K562 (cell line): ENCODE data around the gene MEF2D. TPM values are rescaled to one million over a fixed set of nuclear protein-coding genes. Genes with fewer than 3 reads are reported as not detected.

Experiments used
- ATAC-seq: fragments of 200-7000 bp; cut with Tn5 transposase; 3 replicates; pipeline ENCODE4 v1.9.1; 2020; ENCODE audit warnings: moderate library complexity
- BruUV-seq: library from RNA; stranded (reverse); fragments of 400-500 nt; replicated peaks from 2 replicates; lab custom pipeline; 2021; lab: Mats Ljungman, UMichigan
- CTCF ChIA-PET: fragments of 300-600 bp; formaldehyde crosslinking; extraction: SDS; loops from one replicate; lab custom pipeline; 2021; ENCODE audit warnings: low intra/inter-chr PET ratio; lab: Yijun Ruan, JAX
- POLR2A ChIA-PET: fragments of 300-600, 350-650 bp; sonication (Branson Sonifier 250); formaldehyde crosslinking; extraction: SDS; loops from one replicate; lab custom pipeline; 2021; ENCODE audit warnings: antibody characterized with exemption, inconsistent platforms; lab: Yijun Ruan, JAX
- DNase-seq, 4 experiments: peaks; one replicate each; pipeline versions ENCODE4 v3.0.0 to v3.0.0-alpha.2; 2011 to 2018; ENCODE audit warnings: low spot score in 3 of 4, mixed read lengths in 3 of 4; ENCODE audit errors: extremely low read depth in 1 of 4
- FAIRE-seq: peaks from 2 replicates; lab custom pipeline; 2011; peaks lifted over from hg19 to GRCh38; lab: Jason Lieb, UNC
- H2AFZ ChIP-seq: 2 replicates; pipeline ENCODE4 v1.6.0; 2011; ENCODE audit warnings: low read depth, low read length, control low read depth, inconsistent platforms
- H3K27ac ChIP-seq: fragments of 200-600 bp; 3 replicates; pipeline ENCODE4 v1.8.0; 2011; ENCODE audit warnings: low read depth, mild to moderate bottlenecking, control low read depth, inconsistent platforms, low read length, moderate library complexity, mixed read lengths; ENCODE audit errors: extremely low read depth
- H3K27me3 ChIP-seq, 2 experiments: fragments of 300-600 bp in 1 of 2; 2 replicates in 1 of 2; 3 replicates in 1 of 2; pipeline versions ENCODE4 v1.6.0 to v1.8.0; 2011; ENCODE audit warnings: inconsistent platforms in 2 of 2, low read length in 2 of 2, mild to moderate bottlenecking in 1 of 2, mixed read lengths in 1 of 2, moderate library complexity in 1 of 2; ENCODE audit not compliant: control insufficient read depth in 2 of 2, insufficient read depth in 2 of 2
- H3K36me3 ChIP-seq: fragments of 300-600 bp; 3 replicates; pipeline ENCODE4 v1.8.0; 2011; ENCODE audit warnings: mild to moderate bottlenecking, low read length, inconsistent platforms; ENCODE audit not compliant: control insufficient read depth, insufficient read depth
- H3K4me1 ChIP-seq, 2 experiments: fragments of 200-600 bp in 1 of 2; replicated peaks in 1 of 2; 2 replicates in 1 of 2; 3 replicates in 1 of 2; pipeline versions ENCODE4 v1.5.1 to v1.8.0; 2011; ENCODE audit warnings: inconsistent platforms in 2 of 2, low read length in 2 of 2, mild to moderate bottlenecking in 1 of 2, mixed read lengths in 1 of 2, moderate library complexity in 1 of 2; ENCODE audit not compliant: control insufficient read depth in 2 of 2, insufficient read depth in 2 of 2
- H3K4me2 ChIP-seq: 2 replicates; pipeline ENCODE4 v1.6.1; 2011; ENCODE audit warnings: low read length, control low read depth, inconsistent platforms, mixed read lengths; ENCODE audit not compliant: insufficient read depth
- H3K4me3 ChIP-seq: fragments of 200-600 bp; sonication (generic), shearing (Covaris generic); 2 replicates; pipeline ENCODE4 v1.5.1; 2016; ENCODE audit warnings: control low read depth, inconsistent platforms
- H3K79me2 ChIP-seq: fragments of 200-600 bp; 3 replicates; pipeline ENCODE4 v1.8.0; 2011; ENCODE audit warnings: low read length, inconsistent platforms; ENCODE audit not compliant: control insufficient read depth, insufficient read depth
- H3K9ac ChIP-seq, 2 experiments: 2 replicates each; pipeline versions ENCODE4 v1.6.0 to v1.6.1; 2011; ENCODE audit warnings: low read depth in 2 of 2, low read length in 2 of 2, control low read depth in 1 of 2, inconsistent platforms in 1 of 2, mild to moderate bottlenecking in 1 of 2, mixed read lengths in 1 of 2; ENCODE audit not compliant: insufficient read depth in 1 of 2
- H3K9me1 ChIP-seq: one replicate; pipeline ENCODE4 v1.6.0; 2011; ENCODE audit warnings: inconsistent platforms, mild to moderate bottlenecking, low read length, moderate library complexity; ENCODE audit not compliant: control insufficient read depth, insufficient read depth
- H3K9me3 ChIP-seq: replicated peaks from 2 replicates; pipeline ENCODE4 v1.5.1; 2011; ENCODE audit warnings: low read depth, low read length, inconsistent platforms; ENCODE audit not compliant: control insufficient read depth, insufficient read depth
- H4K20me1 ChIP-seq: replicated peaks from 2 replicates; pipeline ENCODE4 v1.6.1; 2011; ENCODE audit warnings: low read length, inconsistent platforms, mixed read lengths; ENCODE audit not compliant: control insufficient read depth, insufficient read depth
- BRF2 ChIP-seq: IDR thresholded peaks from 3 replicates; pipeline ENCODE4 v1.6.1; 2011; ENCODE audit warnings: borderline replicate concordance, mild to moderate bottlenecking; ENCODE audit not compliant: insufficient read length, insufficient read depth
- CHAMP1 ChIP-seq: fragments of 450-650 bp; IDR thresholded peaks from 2 replicates; pipeline ENCODE4 v1.6.1; 2016; ENCODE audit warnings: mild to moderate bottlenecking
- CREB5 ChIP-seq: fragments of 250-450 bp; sonication (Bioruptor Pico); IDR thresholded peaks from 2 replicates; pipeline ENCODE4 v1.5.0; 2020; ENCODE audit warnings: mild to moderate bottlenecking
- EGR1 ChIP-seq: fragments of 450-650 bp; conservative IDR thresholded peaks from 2 replicates; pipeline ENCODE4 v1.6.1; 2017; ENCODE audit warnings: mild to moderate bottlenecking
- MBD1 ChIP-seq: fragments of 250-450 bp; sonication (Bioruptor Pico); IDR thresholded peaks from 2 replicates; pipeline ENCODE4 v1.8.0; 2022; ENCODE audit warnings: inconsistent platforms
- PBX2 ChIP-seq, 2 experiments: IDR thresholded peaks in 1 of 2; conservative IDR thresholded peaks in 1 of 2; 2 replicates each; pipeline ENCODE4 v1.6.1; 2016; ENCODE audit warnings: low read depth in 2 of 2, mild to moderate bottlenecking in 1 of 2, missing compliant biosample characterization in 1 of 2, missing genetic modification characterization in 1 of 2, moderate library complexity in 1 of 2
- PHB2 ChIP-seq: fragments of 450-650 bp; IDR thresholded peaks from 2 replicates; pipeline ENCODE4 v1.6.1; 2017; ENCODE audit warnings: low read depth
- RFX1 ChIP-seq: fragments of 450-650 bp; IDR thresholded peaks from 2 replicates; pipeline ENCODE4 v1.6.1; 2016; ENCODE audit warnings: mild to moderate bottlenecking, moderate library complexity
- ZKSCAN3 ChIP-seq: fragments of 250-450 bp; sonication (Bioruptor Pico); IDR thresholded peaks from 2 replicates; pipeline ENCODE4 v1.4.0; 2020
- ZNF511 ChIP-seq: sonication (generic); formaldehyde crosslinking; IDR thresholded peaks from 2 replicates; pipeline ENCODE4 v1.8.0; 2022; ENCODE audit warnings: mild to moderate bottlenecking, missing genetic modification reagents
- WGBS: fragments of 100-300 bp; shearing (Covaris generic); methylation state at CpG from one replicate; pipeline ENCODE4 v1.1.6; 2016; ENCODE audit warnings: low coverage, mixed read lengths; ENCODE audit not compliant: insufficient coverage; ENCODE audit errors: missing lambda C conversion rate; 5-methylcytosine and 5-hydroxymethylcytosine counted together
- in situ Hi-C: fragments of 300-500 bp; cut with MboI; formaldehyde crosslinking; loops from 4 replicates; pipeline ENCODE4 v1.15.0; 2018; ENCODE audit warnings: inconsistent platforms, mixed read lengths
- intact Hi-C: fragments of 100-400 bp; cut with micrococcal nuclease; formaldehyde crosslinking; loops from 2 replicates; pipeline ENCODE4 v1.14.2; 2022
- polyA plus RNA-seq, 8 experiments: library from polyadenylated mRNA; depleted of rRNA in 4 of 8; stranded (reverse) in 5 of 8; unstranded in 3 of 8; fragments of >200 nt; fragmentation: Nextera tagmentation in 2 of 8; fragmentation: Illumina TruSeq in 1 of 8; extraction: Ambion mirVana in 2 of 8; extraction: Trizol in 1 of 8; gene quantifications; 2 replicates each; pipeline versions ENCODE4 v1.2.1 to v1.2.3, GENCODE V29; 2011 to 2014; ENCODE audit warnings: inconsistent platforms in 1 of 8, missing spikeins in 1 of 8
- total RNA-seq, 7 experiments: library from RNA; depleted of rRNA in 6 of 7; stranded (reverse); fragments of >200 nt in 6 of 7; fragmentation: Illumina TruSeq in 2 of 7; extraction: Trizol in 2 of 7; gene quantifications; 2 replicates each; pipeline versions ENCODE4 v1.2.1 to v1.2.3, GENCODE V29; 2011 to 2021; ENCODE audit warnings: low replicate concordance in 1 of 7

The MEF2D gene
- total and polyA plus RNA-seq, 9 of the 15 experiments (the other 6 are each of a cell fraction or from before 2014, with no cell fraction given), result 0.10 to 19.5 (median 2.6) TPM

- Histone ChIP-seq H3K9ac (peak overlapping the region in 1 of 2 experiments; percentile 69; a peak in 1 of 4 replicates), H2AFZ (no peak overlapping the region), H3K9me3 (no peaks in the 10 kb centered on the region), H4K20me1 (no peaks in the 10 kb centered on the region), H3K9me1 (no peaks in the 10 kb centered on the region), H3K36me3 (peaks cover 60% of the 10 kb centered on the region; the same call in 2 of the 3 replicates), H3K4me3 (no peak overlapping the region), H3K79me2 (no peaks in the 10 kb centered on the region), H3K27me3 (no peaks in the 10 kb centered on the region), H3K4me2 (no peak overlapping the region), H3K4me1 (peaks cover 17 to 20% of the 10 kb centered on the region in 2 experiments), H3K27ac (no peak overlapping the region)
- FAIRE-seq (no peak), ATAC-seq (no peak), DNase-seq (no peak)
- 79% methylated on average over 8 of the region's 8 CpGs for WGBS
- POLR2A ChIA-PET, result interaction anchor here (0.8 to 1.5 kb wide), 4 partner anchors 8 to 22 kb away, joined by 3 to 7 read pairs (median 5); no protein-coding TSS in a partner anchor
- in situ Hi-C loops, result no loop called here
- BruUV-seq, result no TSS peak
- intact Hi-C loops, result no loop called here
- CTCF ChIA-PET, result no interaction called here
- TF ChIP-seq PBX2 (CRISPR knock-in tag; IDR thresholded peaks at IDR 0.05; ENCODE audit: low read depth) (no peak), PBX2 (tag; conservative IDR thresholded peaks at IDR 0.05; ENCODE audit: low read depth) (no peak), PHB2 (no peak), RFX1 (no peak), MBD1 (CRISPR knock-in tag) (no peak), ZNF511 (CRISPR knock-in tag) (no peak), ZKSCAN3 (CRISPR knock-in tag) (no peak), CREB5 (CRISPR knock-in tag) (no peak), BRF2 (no peak), EGR1 (no peak), CHAMP1 (no peak)
Measured at GRCh38 chr1:156528875-156529425, 28.4 kb upstream of the MEF2D start.
